ENCODE data around the gene PLEK. TPM values are rescaled to one million over a fixed set of nuclear protein-coding genes. Genes with fewer than 3 reads are reported as not detected.

PLEK gene
- total and polyA plus RNA-seq, 9 of the 15 experiments (the other 6 are each of a cell fraction or from before 2014, with no cell fraction given) = 0.14 to 1.2 (median 0.36) TPM

- no peak for TF ChIP-seq ETV1 (tag; conservative IDR thresholded peaks at IDR 0.05; ENCODE audit: low read depth)
- no peak for TF ChIP-seq ZNF57 (CRISPR knock-in tag; IDR thresholded peaks at IDR 0.05)
- TF ChIP-seq RFX5 (IDR thresholded peaks at IDR 0.05; ENCODE audit: low read depth, low read length) = no peak
- TF ChIP-seq ZKSCAN8 (CRISPR knock-in tag; IDR thresholded peaks at IDR 0.05) = no peak
- TF ChIP-seq HNRNPL (IDR thresholded peaks at IDR 0.05; ENCODE audit: low read depth, low read length) = no peak
- peak; percentile 13; the same call in 1 of the 2 replicates for TF ChIP-seq FOSL1 (tag; conservative IDR thresholded peaks at IDR 0.05)
- TF ChIP-seq CBFA2T2 (conservative IDR thresholded peaks at IDR 0.05) = no peak
- no peak for TF ChIP-seq ZNF212 (CRISPR knock-in tag; IDR thresholded peaks at IDR 0.05)
- no peak for TF ChIP-seq EGR1 (conservative IDR thresholded peaks at IDR 0.05)
- TF ChIP-seq SMAD4 (CRISPR knock-in tag; conservative IDR thresholded peaks at IDR 0.05) = no peak; the same call in 1 of the 2 replicates
- TF ChIP-seq HCFC1 (IDR thresholded peaks at IDR 0.05; ENCODE audit: low read depth, low read length) = no peak
- TF ChIP-seq CBX5 (IDR thresholded peaks at IDR 0.05; ENCODE audit: borderline replicate concordance, low read depth) = no peak
- no peak for TF ChIP-seq CHD7 (IDR thresholded peaks at IDR 0.05; ENCODE audit: low read depth, low read length)
- no peak for TF ChIP-seq STAT5A (IDR thresholded peaks at IDR 0.05; ENCODE audit: borderline replicate concordance, low read length)
- no peak for TF ChIP-seq POLR2AphosphoS2 (IDR thresholded peaks at IDR 0.05; ENCODE audit: low read length)
- no peak for TF ChIP-seq GABPB2 (CRISPR knock-in tag; conservative IDR thresholded peaks at IDR 0.05)
- TF ChIP-seq HMBOX1 (IDR thresholded peaks at IDR 0.05) = peak; percentile 89
- TF ChIP-seq RFX7 (CRISPR knock-in tag; IDR thresholded peaks at IDR 0.05) = no peak
Observed at GRCh38 chr2:68441179-68441993, 76.3 kb downstream of the PLEK start (continued).
